ENCODE measurements around the gene CIART.

CIART gene

DNA sequence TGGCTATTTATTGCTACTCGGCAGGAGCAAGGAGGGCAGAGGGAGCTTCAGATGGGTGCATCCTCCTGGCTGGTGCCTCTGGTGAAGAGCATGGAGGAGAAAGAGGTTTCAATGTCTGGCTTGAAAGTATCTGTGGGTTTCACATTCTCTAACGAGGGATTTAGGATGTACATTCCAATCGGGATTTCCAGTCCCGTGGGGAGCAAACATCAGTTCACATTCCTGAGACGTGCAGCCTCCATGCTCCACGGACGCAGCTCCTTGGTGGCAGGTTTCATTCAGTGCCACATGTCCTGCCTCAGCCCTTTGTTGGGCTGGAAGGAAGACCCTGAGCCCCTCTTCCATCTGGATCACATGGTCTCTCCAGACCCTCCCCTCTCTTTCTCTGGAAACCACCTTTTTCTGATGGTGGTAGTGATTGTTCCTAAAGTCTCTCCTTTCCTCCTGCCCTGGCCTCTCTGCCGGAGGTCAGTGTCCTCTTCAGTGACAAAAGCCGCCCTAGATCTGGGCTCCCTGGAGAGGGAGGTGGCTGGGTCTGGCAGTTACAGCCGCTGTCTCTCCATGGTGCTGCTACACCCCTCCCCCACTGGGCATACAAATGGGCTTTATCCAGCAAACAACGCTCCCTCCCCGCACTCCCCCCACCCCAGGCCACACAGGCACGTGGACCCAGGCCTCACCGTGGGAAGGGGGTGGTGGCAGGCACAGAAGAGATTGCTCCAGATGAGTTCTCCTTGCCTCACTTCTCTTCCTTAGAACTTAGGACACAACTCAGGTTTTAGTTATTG lies 25.6 kb upstream of the CIART start:
- peak overlapping the region; percentile 60; the same call in 1 of the 2 replicates for H2AFZ ChIP-seq (ENCODE audit: low read depth)
- no peak overlapping the region for H3K4me3 ChIP-seq (IDR thresholded peaks at IDR 0.05; ENCODE audit: insufficient read depth, low read depth, low read length)
- peaks cover 13% of the 10 kb centered on the region for H3K4me1 ChIP-seq (ENCODE audit: low read depth, poor library complexity, severe bottlenecking)
- no peak overlapping the region for H3K27ac ChIP-seq
- TF ChIP-seq, protein P1, sequence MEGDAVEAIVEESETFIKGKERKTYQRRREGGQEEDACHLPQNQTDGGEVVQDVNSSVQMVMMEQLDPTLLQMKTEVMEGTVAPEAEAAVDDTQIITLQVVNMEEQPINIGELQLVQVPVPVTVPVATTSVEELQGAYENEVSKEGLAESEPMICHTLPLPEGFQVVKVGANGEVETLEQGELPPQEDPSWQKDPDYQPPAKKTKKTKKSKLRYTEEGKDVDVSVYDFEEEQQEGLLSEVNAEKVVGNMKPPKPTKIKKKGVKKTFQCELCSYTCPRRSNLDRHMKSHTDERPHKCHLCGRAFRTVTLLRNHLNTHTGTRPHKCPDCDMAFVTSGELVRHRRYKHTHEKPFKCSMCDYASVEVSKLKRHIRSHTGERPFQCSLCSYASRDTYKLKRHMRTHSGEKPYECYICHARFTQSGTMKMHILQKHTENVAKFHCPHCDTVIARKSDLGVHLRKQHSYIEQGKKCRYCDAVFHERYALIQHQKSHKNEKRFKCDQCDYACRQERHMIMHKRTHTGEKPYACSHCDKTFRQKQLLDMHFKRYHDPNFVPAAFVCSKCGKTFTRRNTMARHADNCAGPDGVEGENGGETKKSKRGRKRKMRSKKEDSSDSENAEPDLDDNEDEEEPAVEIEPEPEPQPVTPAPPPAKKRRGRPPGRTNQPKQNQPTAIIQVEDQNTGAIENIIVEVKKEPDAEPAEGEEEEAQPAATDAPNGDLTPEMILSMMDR (conservative IDR thresholded peaks at IDR 0.05; ENCODE audit: low read depth, low read length) = no peak
- H3K9ac ChIP-seq = no peak overlapping the region
- no peaks in the 10 kb centered on the region for H3K36me3 ChIP-seq (ENCODE audit: insufficient read depth)
- peaks cover 17% of the 10 kb centered on the region for H3K27me3 ChIP-seq (ENCODE audit: insufficient read depth, low read depth)
- H3K4me2 ChIP-seq = no peak overlapping the region; the same call in 1 of the 2 replicates
- H4K20me1 ChIP-seq (ENCODE audit: insufficient read depth) = no peaks in the 10 kb centered on the region
- no peaks in the 10 kb centered on the region for H3K79me2 ChIP-seq (ENCODE audit: insufficient read depth, low read depth)

GRCh38 chr1:150257624-150258585 lies 24.4 kb upstream of the CIART start, which contains the start of gene CA14:
Gene CA14 (plus strand): TSS chr1:150257774. CDS start chr1:150258129, 355 bp downstream.
- H3K4me3 ChIP-seq (IDR thresholded peaks at IDR 0.05; ENCODE audit: insufficient read depth, low read depth, low read length) = no peak within 1 kb of the TSS
- no peak within 1 kb of the TSS for H2AFZ ChIP-seq (ENCODE audit: low read depth)
- peaks cover 13% of the 10 kb centered on the region for H3K4me1 ChIP-seq (ENCODE audit: low read depth, poor library complexity, severe bottlenecking)
- no peak within 1 kb of the TSS; the same call in 1 of the 2 replicates for H3K4me2 ChIP-seq
- H4K20me1 ChIP-seq (ENCODE audit: insufficient read depth) = no peaks in the 10 kb centered on the region
- H3K79me2 ChIP-seq (ENCODE audit: insufficient read depth, low read depth) = no peaks in the 10 kb centered on the region
- H3K36me3 ChIP-seq (ENCODE audit: insufficient read depth) = no peaks in the 10 kb centered on the region
- H3K27ac ChIP-seq = no peak within 1 kb of the TSS
- H3K9ac ChIP-seq = no peak within 1 kb of the TSS
- TF ChIP-seq, protein P1 (conservative IDR thresholded peaks at IDR 0.05; ENCODE audit: low read depth, low read length) = 0 out of 2 replicates have a peak, but pooled peaks have one; percentile 26
- H3K27me3 ChIP-seq (ENCODE audit: insufficient read depth, low read depth) = peaks cover 17% of the 10 kb centered on the region

- Histone ChIP-seq H3K27ac (no peak overlapping the region), H2AFZ (ENCODE audit: low read depth) (no peak overlapping the region), H3K4me2 (no peak overlapping the region), H3K79me2 (ENCODE audit: insufficient read depth, low read depth) (no peaks in the 10 kb centered on the region), H3K27me3 (ENCODE audit: insufficient read depth, low read depth) (peaks cover 17% of the 10 kb centered on the region), H3K9ac (no peak overlapping the region), H4K20me1 (ENCODE audit: insufficient read depth) (no peaks in the 10 kb centered on the region), H3K36me3 (ENCODE audit: insufficient read depth) (no peaks in the 10 kb centered on the region), H3K4me3 (IDR thresholded peaks at IDR 0.05; ENCODE audit: insufficient read depth, low read depth, low read length) (no peak overlapping the region), H3K4me1 (ENCODE audit: low read depth, poor library complexity, severe bottlenecking) (peaks cover 13% of the 10 kb centered on the region)
- TF ChIP-seq, protein P1 (conservative IDR thresholded peaks at IDR 0.05; ENCODE audit: low read depth, low read length) = no peak
These were observed 23.1 kb upstream of the CIART start for GRCh38 chr1:150259217-150259616.

- H4K20me1 ChIP-seq (ENCODE audit: insufficient read depth) = no peaks in the 10 kb centered on the region
- no peaks in the 10 kb centered on the region for H3K79me2 ChIP-seq (ENCODE audit: insufficient read depth, low read depth)
- TF ChIP-seq, protein P1 (conservative IDR thresholded peaks at IDR 0.05; ENCODE audit: low read depth, low read length) = no peak
- peaks cover 17% of the 10 kb centered on the region for H3K27me3 ChIP-seq (ENCODE audit: insufficient read depth, low read depth)
- no peak overlapping the region for H2AFZ ChIP-seq (ENCODE audit: low read depth)
- H3K36me3 ChIP-seq (ENCODE audit: insufficient read depth) = no peaks in the 10 kb centered on the region
- H3K4me1 ChIP-seq (ENCODE audit: low read depth, poor library complexity, severe bottlenecking) = peaks cover 13% of the 10 kb centered on the region
- H3K9ac ChIP-seq = no peak overlapping the region
- H3K27ac ChIP-seq = no peak overlapping the region
- H3K4me2 ChIP-seq = no peak overlapping the region
- H3K4me3 ChIP-seq (IDR thresholded peaks at IDR 0.05; ENCODE audit: insufficient read depth, low read depth, low read length) = no peak overlapping the region
These were observed 22.3 kb upstream of the CIART start for GRCh38 chr1:150259758-150260669.

All from KMS-11 (cell line).